Measurements from ENCODE around the gene MGAT5B. TPM values are rescaled to one million over a fixed set of nuclear protein-coding genes. Genes with fewer than 3 reads are reported as not detected.

MGAT5B gene
- total and polyA plus RNA-seq, 10 donors = 0.02 to 2.0 (median 0.75) TPM

DNA sequence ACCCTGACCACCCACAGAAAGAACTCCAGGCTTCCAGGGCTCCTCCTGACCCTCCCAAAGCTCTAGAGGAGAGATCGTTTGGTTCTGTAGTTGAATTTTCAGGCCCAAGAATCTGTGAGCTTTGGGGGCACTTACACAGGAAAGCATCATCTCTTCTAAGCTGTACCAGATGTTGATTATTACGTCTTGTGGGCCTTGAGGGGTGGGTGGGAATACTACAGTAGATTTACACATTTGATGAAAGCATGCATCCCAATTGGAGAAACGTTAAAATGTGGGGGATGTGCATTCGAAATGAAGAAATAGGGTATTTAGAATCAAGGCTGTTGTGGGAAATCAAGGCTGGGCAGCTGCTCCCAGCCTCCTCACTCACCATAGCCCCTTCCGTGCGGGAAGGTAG is 61.9 kb downstream of the MGAT5B start:
- Histone ChIP-seq H3K27me3 (replicated peaks in 1 of 7) (peaks cover 0 to 18% (median 0%) of the 10 kb centered on the region in 7 donors), H3K4me1 (peaks cover 0 to 18% (median 8%) of the 10 kb centered on the region in 6 donors), H3K4me3 (no peak overlapping the region), H3K36me3 (no peaks in the 10 kb centered on the region), H3K27ac (no peak overlapping the region), H3K9me3 (no peaks in the 10 kb centered on the region)
- no peak for DNase-seq
- no peak for TF ChIP-seq CTCF (IDR thresholded peaks at IDR 0.05 in 8 of 11, conservative IDR thresholded peaks at IDR 0.05 in 3 of 11)
- TF ChIP-seq POLR2AphosphoS5 (IDR thresholded peaks at IDR 0.05) = no peak
- TF ChIP-seq POLR2A (IDR thresholded peaks at IDR 0.05) = no peak
- intact Hi-C loops (cut with DNase I; ENCODE audit: low total_unique reads) = no loop called here
- 79 to 84% (median 81%) methylated on average over 6 of the region's 6 CpGs for WGBS, 5 donors

- 87 to 94% (median 90%) methylated on average over 24 to 36 of the region's 36 CpGs for WGBS, 5 donors
- TF ChIP-seq POLR2A (IDR thresholded peaks at IDR 0.05) (no peak), POLR2AphosphoS5 (IDR thresholded peaks at IDR 0.05) (no peak), CTCF (IDR thresholded peaks at IDR 0.05 in 8 of 11, conservative IDR thresholded peaks at IDR 0.05 in 3 of 11) (no peak)
These were observed 64.5 kb downstream of the MGAT5B start for GRCh38 chr17:76932402-76933333.

DNA sequence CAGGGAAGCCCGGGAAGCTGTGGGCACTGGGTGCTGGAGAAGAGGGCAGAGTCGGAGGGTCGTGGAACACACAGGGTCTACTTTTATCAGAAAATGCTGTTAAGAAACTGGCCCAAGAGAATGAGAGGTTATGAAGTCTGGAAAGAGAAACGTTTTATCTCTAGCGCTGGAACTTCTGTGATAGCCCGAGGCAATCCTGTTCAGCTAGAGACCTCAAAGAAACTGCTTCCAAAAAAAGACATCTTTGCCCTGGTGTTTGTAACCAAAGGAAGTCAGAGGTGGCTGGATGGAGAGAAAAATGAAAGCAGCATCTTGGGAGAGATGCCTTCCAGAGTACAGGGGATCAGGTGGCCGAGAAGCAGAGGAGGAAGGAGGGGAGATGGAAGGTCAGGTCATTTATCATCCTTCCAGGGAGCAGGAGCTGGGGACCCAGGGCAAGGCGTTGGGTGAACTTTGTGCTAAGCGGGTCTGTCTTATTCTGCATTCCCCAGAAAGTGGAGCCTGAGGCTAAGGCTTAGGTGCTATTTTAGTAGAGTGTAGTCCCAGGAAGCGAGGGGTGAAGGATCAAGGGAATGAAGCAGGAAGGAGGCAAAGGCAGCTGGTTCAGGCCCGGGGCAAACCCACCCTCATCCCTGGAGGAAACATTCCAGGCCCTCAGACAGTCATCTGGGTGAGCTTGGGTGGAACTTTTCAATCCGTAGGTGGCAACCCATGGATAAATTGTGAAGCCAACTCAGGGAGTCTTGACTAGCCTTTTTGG is 66.5 kb downstream of the MGAT5B start:
- Histone ChIP-seq H3K27ac (no peak overlapping the region), H3K27me3 (replicated peaks in 1 of 7) (peaks cover 0 to 10% (median 0%) of the 10 kb centered on the region in 7 donors), H3K4me1 (no peaks in the 10 kb centered on the region), H3K9me3 (no peaks in the 10 kb centered on the region), H3K36me3 (no peaks in the 10 kb centered on the region), H3K4me3 (no peak overlapping the region)
- TF ChIP-seq POLR2A (IDR thresholded peaks at IDR 0.05) (no peak), CTCF (IDR thresholded peaks at IDR 0.05 in 8 of 11, conservative IDR thresholded peaks at IDR 0.05 in 3 of 11) (no peak)
- DNase-seq = no peak
- intact Hi-C loops (cut with DNase I; ENCODE audit: low total_unique reads) = no loop called here
- 69 to 80% (median 75%) methylated on average over 12 of the region's 12 CpGs for WGBS, 5 donors

More at GRCh38 chr17:76932402-76933333, 64.5 kb downstream of the MGAT5B start:
- H3K27ac ChIP-seq = no peak overlapping the region
- H3K9me3 ChIP-seq = no peaks in the 10 kb centered on the region
- peaks cover 0 to 2% (median 0%) of the 10 kb centered on the region in 7 donors for H3K27me3 ChIP-seq (replicated peaks in 1 of 7)
- no peak overlapping the region for H3K4me3 ChIP-seq
- intact Hi-C loops (cut with DNase I; ENCODE audit: low total_unique reads) = no loop called here
- no peaks in the 10 kb centered on the region for H3K4me1 ChIP-seq
- H3K36me3 ChIP-seq = no peaks in the 10 kb centered on the region
- DNase-seq = no peak

DNA sequence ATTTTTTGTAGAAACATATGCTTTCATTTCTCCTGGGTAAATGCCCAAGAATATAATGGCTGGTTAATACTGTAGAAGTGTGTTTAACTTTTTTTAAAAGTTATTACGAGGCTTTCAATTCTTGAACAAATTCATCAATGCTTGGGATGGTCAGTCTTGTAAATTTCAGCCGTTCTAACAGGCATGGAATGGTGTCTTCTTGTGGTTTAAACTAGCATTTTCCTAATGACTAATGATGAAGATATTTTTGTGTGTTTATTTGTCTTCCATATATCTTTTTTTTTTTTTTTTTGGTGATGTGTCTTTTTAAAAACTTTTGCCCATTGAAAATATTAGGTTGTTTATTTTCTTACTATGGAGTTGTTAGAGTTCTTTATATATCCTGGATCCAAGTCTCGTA is 67.1 kb downstream of the MGAT5B start:
- no peak overlapping the region for H3K4me3 ChIP-seq
- intact Hi-C loops (cut with DNase I; ENCODE audit: low total_unique reads) = no loop called here
- TF ChIP-seq CTCF (IDR thresholded peaks at IDR 0.05 in 8 of 11, conservative IDR thresholded peaks at IDR 0.05 in 3 of 11) (no peak), POLR2A (IDR thresholded peaks at IDR 0.05) (no peak), POLR2AphosphoS5 (IDR thresholded peaks at IDR 0.05) (no peak)
- no peaks in the 10 kb centered on the region for H3K4me1 ChIP-seq
- no peaks in the 10 kb centered on the region for H3K36me3 ChIP-seq
- no peak overlapping the region for H3K27ac ChIP-seq
- DNase-seq = no peak
- peaks cover 0 to 12% (median 0%) of the 10 kb centered on the region in 7 donors for H3K27me3 ChIP-seq (replicated peaks in 1 of 7)
- no peaks in the 10 kb centered on the region for H3K9me3 ChIP-seq
- 80 to 92% (median 86%) methylated on average over 3 of the region's 3 CpGs for WGBS, 5 donors
